H9 (cell line): Measurements from ENCODE around the gene NME4. TPM values are rescaled to one million over a fixed set of nuclear protein-coding genes. Genes with fewer than 3 reads are reported as not detected.

Experiments used
- DNase-seq: peaks from one replicate; pipeline ENCODE4 v3.0.0-alpha.2; 2017
- H2AFZ ChIP-seq: one replicate; pipeline ENCODE4 v1.6.1; 2013; ENCODE audit warnings: mild to moderate bottlenecking, low read length, control low read depth, moderate library complexity
- H2AK5ac ChIP-seq: 2 replicates; pipeline ENCODE4 v1.6.1; 2013; ENCODE audit warnings: low read length, control low read depth, mixed read lengths; ENCODE audit not compliant: insufficient read length
- H2BK120ac ChIP-seq: one replicate; pipeline ENCODE4 v1.6.1; 2013; ENCODE audit warnings: low read depth, mild to moderate bottlenecking, low read length, control low read depth, inconsistent platforms; ENCODE audit not compliant: poor library complexity, severe bottlenecking
- H2BK12ac ChIP-seq: 2 replicates; pipeline ENCODE4 v1.6.1; 2013; ENCODE audit warnings: low read length, control low read depth, mixed read lengths, low read depth; ENCODE audit not compliant: insufficient read length
- H2BK15ac ChIP-seq: 2 replicates; pipeline ENCODE4 v1.6.1; 2013; ENCODE audit warnings: low read depth, low read length, control low read depth
- H2BK20ac ChIP-seq: one replicate; pipeline ENCODE4 v1.6.1; 2013; ENCODE audit warnings: low read depth, mild to moderate bottlenecking, low read length, control low read depth, inconsistent platforms; ENCODE audit not compliant: poor library complexity, severe bottlenecking
- H2BK5ac ChIP-seq: 2 replicates; pipeline ENCODE4 v1.6.1; 2013; ENCODE audit warnings: low read length, control low read depth, mixed read lengths; ENCODE audit not compliant: insufficient read length
- H3K14ac ChIP-seq: 2 replicates; pipeline ENCODE4 v1.6.1; 2013; ENCODE audit warnings: low read length, control low read depth; ENCODE audit not compliant: insufficient read depth
- H3K18ac ChIP-seq: 2 replicates; pipeline ENCODE4 v1.6.1; 2013; ENCODE audit warnings: low read depth, mild to moderate bottlenecking, mixed read lengths, low read length, control low read depth; ENCODE audit not compliant: insufficient read length
- H3K23ac ChIP-seq: 2 replicates; pipeline ENCODE4 v1.6.1; 2013; ENCODE audit warnings: low read length, control low read depth, mixed read lengths, low read depth; ENCODE audit not compliant: insufficient read length
- H3K23me2 ChIP-seq: 2 replicates; pipeline ENCODE4 v1.6.1; 2013; ENCODE audit warnings: low read depth, mild to moderate bottlenecking, mixed read lengths, low read length, control low read depth; ENCODE audit not compliant: insufficient read length, poor library complexity, severe bottlenecking
- H3K27ac ChIP-seq: 2 replicates; pipeline ENCODE4 v1.5.1; 2013; ENCODE audit warnings: low read length, control low read depth, mixed read lengths, low read depth; ENCODE audit not compliant: insufficient read length
- H3K27me3 ChIP-seq: 2 replicates; pipeline ENCODE4 v1.6.1; 2013; ENCODE audit warnings: low read length, control low read depth, inconsistent platforms; ENCODE audit not compliant: insufficient read depth
- H3K4ac ChIP-seq: 2 replicates; pipeline ENCODE4 v1.6.1; 2013; ENCODE audit warnings: low read depth, mild to moderate bottlenecking, control low read depth, inconsistent platforms, low read length, moderate library complexity
- H3K4me1 ChIP-seq: 2 replicates; pipeline ENCODE4 v1.6.1; 2013; ENCODE audit warnings: low read length, control low read depth, inconsistent platforms; ENCODE audit not compliant: insufficient read depth
- H3K4me2 ChIP-seq: 2 replicates; pipeline ENCODE4 v1.6.1; 2013; ENCODE audit warnings: low read length, control low read depth, mixed read lengths; ENCODE audit not compliant: insufficient read length, insufficient read depth
- H3K56ac ChIP-seq: 2 replicates; pipeline ENCODE4 v1.6.1; 2013; ENCODE audit warnings: low read depth, mild to moderate bottlenecking, mixed read lengths, low read length, control low read depth; ENCODE audit not compliant: insufficient read length
- H3K79me1 ChIP-seq: 2 replicates; pipeline ENCODE4 v1.6.1; 2013; ENCODE audit warnings: low read depth, mild to moderate bottlenecking, moderate library complexity, low read length, control low read depth, inconsistent platforms; ENCODE audit not compliant: insufficient read depth, poor library complexity, severe bottlenecking
- H3K79me2 ChIP-seq: 2 replicates; pipeline ENCODE4 v1.6.1; 2013; ENCODE audit warnings: low read length, control low read depth, inconsistent platforms; ENCODE audit not compliant: insufficient read depth
- H3K9ac ChIP-seq: 2 replicates; pipeline ENCODE4 v1.6.1; 2013; ENCODE audit warnings: low read length, control low read depth, mixed read lengths; ENCODE audit not compliant: insufficient read length; ENCODE audit errors: extremely low read depth
- H3K9me3 ChIP-seq: one replicate; pipeline ENCODE4 v1.6.1; 2013; ENCODE audit warnings: low read depth, low read length, inconsistent platforms; ENCODE audit not compliant: control insufficient read depth
- H3T11ph ChIP-seq: one replicate; pipeline ENCODE4 v1.6.1; 2013; ENCODE audit warnings: mild to moderate bottlenecking, low read length, control low read depth, inconsistent platforms
- H4K20me1 ChIP-seq: one replicate; pipeline ENCODE4 v1.6.1; 2013; ENCODE audit not compliant: control insufficient read depth, insufficient read length, insufficient read depth
- H4K5ac ChIP-seq: 2 replicates; pipeline ENCODE4 v1.6.1; 2013; ENCODE audit warnings: low read depth, mild to moderate bottlenecking, mixed read lengths, low read length, control low read depth; ENCODE audit not compliant: insufficient read length
- H4K8ac ChIP-seq: replicated peaks from 2 replicates; pipeline ENCODE4 v1.6.1; 2013; ENCODE audit warnings: low read length, control low read depth, mixed read lengths, low read depth; ENCODE audit not compliant: insufficient read length
- H4K91ac ChIP-seq: 2 replicates; pipeline ENCODE4 v1.6.1; 2013; ENCODE audit warnings: low read depth, mild to moderate bottlenecking, moderate library complexity, mixed read lengths, low read length, control low read depth; ENCODE audit not compliant: insufficient read length
- H3K27ac Mint-ChIP-seq, 3 experiments: 2 replicates in 2 of 3; 3 replicates in 1 of 3; pipeline ENCODE4 v1.8.0; 2020 to 2021; ENCODE audit warnings: mixed read lengths in 3 of 3, mild to moderate bottlenecking in 1 of 3, moderate library complexity in 1 of 3
- H3K27me3 Mint-ChIP-seq: 2 replicates; pipeline ENCODE4 v1.8.0; 2021; ENCODE audit warnings: low read depth, mild to moderate bottlenecking, moderate library complexity, mixed read lengths
- H3K36me3 Mint-ChIP-seq, 3 experiments: 2 replicates in 2 of 3; 3 replicates in 1 of 3; pipeline ENCODE4 v1.8.0; 2020 to 2021; ENCODE audit warnings: low read depth in 3 of 3, mixed read lengths in 3 of 3; ENCODE audit not compliant: insufficient read depth in 1 of 3
- H3K4me1 Mint-ChIP-seq, 2 experiments: 2 replicates each; pipeline ENCODE4 v1.8.0; 2020; ENCODE audit warnings: mixed read lengths in 2 of 2
- H3K4me3 Mint-ChIP-seq, 2 experiments: 2 replicates in 1 of 2; 3 replicates in 1 of 2; pipeline ENCODE4 v1.8.0; 2020 to 2021; ENCODE audit warnings: mild to moderate bottlenecking in 2 of 2, mixed read lengths in 2 of 2, moderate library complexity in 1 of 2
- H3K9me3 Mint-ChIP-seq, 2 experiments: 2 replicates in 1 of 2; 3 replicates in 1 of 2; pipeline ENCODE4 v1.8.0; 2020; ENCODE audit warnings: mild to moderate bottlenecking in 2 of 2, mixed read lengths in 2 of 2, moderate library complexity in 1 of 2
- CTCF ChIP-seq: fragments of 200-600 bp; sonication (generic); conservative IDR thresholded peaks from 3 replicates; pipeline ENCODE4 v1.8.0; 2021; ENCODE audit warnings: antibody characterized with exemption, mild to moderate bottlenecking
- WGBS: extraction: QIAGEN DNeasy Blood & Tissue Kit; methylation state at CpG from one replicate; pipeline ENCODE4 v1.1.7; 2013; ENCODE audit warnings: missing lambda C conversion rate, low lambda C conversion rate, mixed read lengths; ENCODE audit not compliant: insufficient read length; ENCODE audit errors: extremely low coverage; 5-methylcytosine and 5-hydroxymethylcytosine counted together
- total RNA-seq: library from RNA; stranded (reverse); gene quantifications from 2 replicates; pipeline ENCODE4 v1.2.1, GENCODE V29; 2021

The NME4 gene
- total RNA-seq, 1 experiment from 2014 or later, result 320 TPM

- Histone ChIP-seq H3K14ac (no peak overlapping the region), H2AK5ac (no peak overlapping the region), H3K27me3 (no peaks in the 10 kb centered on the region), H2BK5ac (no peak overlapping the region), H2AFZ (no peak overlapping the region), H3T11ph (no peak overlapping the region), H2BK120ac (no peak overlapping the region), H3K18ac (no peak overlapping the region), H4K20me1 (no peaks in the 10 kb centered on the region), H3K23me2 (no peaks in the 10 kb centered on the region), H2BK15ac (no peak overlapping the region), H3K23ac (no peak overlapping the region), H4K8ac (no peak overlapping the region), H2BK12ac (no peak overlapping the region), H2BK20ac (no peak overlapping the region), H3K79me1 (no peaks in the 10 kb centered on the region), H3K56ac (no peak overlapping the region), H3K9ac (no peak overlapping the region), H3K9me3 (no peaks in the 10 kb centered on the region), H4K91ac (no peak overlapping the region), H3K4me1 (no peaks in the 10 kb centered on the region), H3K4me2 (no peak overlapping the region), H3K79me2 (no peaks in the 10 kb centered on the region; the same call in 1 of the 2 replicates), H4K5ac (no peak overlapping the region), H3K27ac (no peak overlapping the region), H3K4ac (no peak overlapping the region)
- no peak for DNase-seq
- peaks cover 11 to 20% of the 10 kb centered on the region in 2 experiments for H3K4me1 Mint-ChIP-seq
- no peaks in the 10 kb centered on the region; the same call in 1 of the 2 replicates for H3K27me3 Mint-ChIP-seq
- no peaks in the 10 kb centered on the region for H3K9me3 Mint-ChIP-seq
- H3K36me3 Mint-ChIP-seq, result peaks cover 5 to 50% (median 27%) of the 10 kb centered on the region in 3 experiments
- no peak overlapping the region for H3K4me3 Mint-ChIP-seq
- no CpG with 5 or more reads among the region's 44 CpGs for WGBS
- no peak overlapping the region for H3K27ac Mint-ChIP-seq
- no peak for TF ChIP-seq CTCF
Observed at GRCh38 chr16:373848-374615, 23.0 kb upstream of the NME4 start.
